Right atrium auricular region (tissue), 2 donors: ENCODE measurements around the gene MESP2. TPM values are rescaled to one million over a fixed set of nuclear protein-coding genes. Genes with fewer than 3 reads are reported as not detected.

ENCODE experiments used
- DNase-seq: peaks from one replicate; pipeline ENCODE4 v3.0.0-alpha.2; 2019; ENCODE audit warnings: low spot score
- H3K27ac ChIP-seq, 2 donors: fragments of 200-600 bp; sonication (generic); 1 replicate in 1 of 2; 2 replicates in 1 of 2; pipeline ENCODE4 v1.5.1; 2016 to 2019
- H3K27me3 ChIP-seq, 2 donors: fragments of 200-600 bp; sonication (generic); one replicate each; pipeline versions ENCODE4 v1.5.1 to v1.6.0; 2017 to 2019
- H3K36me3 ChIP-seq: fragments of 200-600 bp; sonication (generic); one replicate; pipeline ENCODE4 v1.5.1; 2016
- H3K4me1 ChIP-seq, 2 donors: fragments of 200-600 bp; sonication (generic); one replicate each; pipeline versions ENCODE4 v1.5.1 to v1.6.0; 2017 to 2019
- H3K4me3 ChIP-seq, 2 donors: fragments of 200-600 bp; sonication (generic); 1 replicate in 1 of 2; 2 replicates in 1 of 2; pipeline ENCODE4 v1.5.1; 2017 to 2019; ENCODE audit warnings: mild to moderate bottlenecking in 1 of 2, moderate library complexity in 1 of 2
- H3K9me3 ChIP-seq, 2 donors: fragments of 200-600 bp; sonication (generic); one replicate each; pipeline ENCODE4 v1.5.1; 2019
- CTCF ChIP-seq, 2 donors: fragments of 200-600 bp; sonication (generic); IDR thresholded peaks; one replicate each; pipeline ENCODE4 v1.5.1; 2019; ENCODE audit warnings: antibody characterized with exemption in 2 of 2
- total RNA-seq, 2 donors: library from RNA; depleted of rRNA; stranded (reverse); fragments of >200 nt; gene quantifications; one replicate each; pipeline ENCODE4 v1.1.0, GENCODE V29; 2016

Gene MESP2
- total RNA-seq, 2 donors from 2014 or later = not detected

DNA sequence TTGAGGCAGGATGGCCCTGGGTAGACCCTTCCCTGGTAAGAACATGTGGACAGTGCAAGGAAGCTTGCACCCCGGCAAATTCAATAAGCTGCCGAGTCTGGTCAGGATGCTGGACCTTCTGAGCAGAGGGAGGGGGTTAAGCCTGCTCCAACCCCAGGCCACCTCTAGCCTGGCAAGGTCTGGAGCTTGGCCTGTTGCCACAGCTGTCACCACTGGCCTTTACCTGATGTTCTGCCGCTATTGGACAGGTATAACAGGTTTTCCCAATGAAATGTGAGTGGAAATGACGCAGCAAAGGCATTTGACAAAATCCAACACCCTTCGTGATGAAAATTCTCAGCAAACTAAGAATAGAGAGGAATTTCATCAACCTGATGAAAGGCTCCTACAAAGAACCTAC, 24.4 kb upstream of the MESP2 start:
- no peaks in the 10 kb centered on the region for H3K9me3 ChIP-seq
- H3K27me3 ChIP-seq = no peaks in the 10 kb centered on the region
- no peaks in the 10 kb centered on the region for H3K36me3 ChIP-seq
- TF ChIP-seq CTCF (IDR thresholded peaks at IDR 0.05) = no peak
- H3K4me1 ChIP-seq = peaks cover 0 to 14% of the 10 kb centered on the region in 2 donors
- no peak for DNase-seq
- H3K27ac ChIP-seq = no peak overlapping the region
- H3K4me3 ChIP-seq = no peak overlapping the region

- no peak for TF ChIP-seq CTCF (IDR thresholded peaks at IDR 0.05)
- DNase-seq = no peak
- H3K4me1 ChIP-seq = peaks cover 0 to 14% of the 10 kb centered on the region in 2 donors
- no peaks in the 10 kb centered on the region for H3K27me3 ChIP-seq
- H3K9me3 ChIP-seq = no peaks in the 10 kb centered on the region
- no peak overlapping the region for H3K27ac ChIP-seq
- H3K4me3 ChIP-seq = no peak overlapping the region
- H3K36me3 ChIP-seq = no peaks in the 10 kb centered on the region
Measured at GRCh38 chr15:89753855-89754254, 22.3 kb upstream of the MESP2 start.

- H3K4me1 ChIP-seq = peaks cover 0 to 14% of the 10 kb centered on the region in 2 donors
Measured at GRCh38 chr15:89754361-89755154, 21.6 kb upstream of the MESP2 start.

DNA sequence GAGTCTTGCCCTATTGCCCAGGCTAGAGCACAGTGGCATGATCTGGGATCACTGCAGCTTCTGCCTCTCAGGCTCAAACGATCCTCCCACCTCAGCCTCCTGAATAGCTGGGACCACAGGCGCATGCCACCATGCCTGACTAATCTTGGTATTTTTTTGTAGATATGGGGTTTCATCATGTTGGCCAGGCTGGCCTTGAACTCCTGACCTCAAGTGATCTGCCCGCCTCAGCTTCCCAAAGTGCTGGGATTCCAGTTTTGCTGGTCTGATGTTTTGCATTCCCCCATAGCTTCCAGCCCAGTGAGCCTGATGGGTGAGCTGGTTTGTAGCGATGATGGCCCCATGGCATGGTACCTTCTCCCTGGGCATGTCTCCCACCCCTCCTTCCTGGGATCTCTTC, 20.4 kb upstream of the MESP2 start:
- H3K36me3 ChIP-seq = no peaks in the 10 kb centered on the region
- H3K4me1 ChIP-seq = peaks cover 0 to 5% of the 10 kb centered on the region in 2 donors
- TF ChIP-seq CTCF (IDR thresholded peaks at IDR 0.05) = no peak
- no peak for DNase-seq
- H3K9me3 ChIP-seq = no peaks in the 10 kb centered on the region
- no peaks in the 10 kb centered on the region for H3K27me3 ChIP-seq
- H3K27ac ChIP-seq = no peak overlapping the region
- no peak overlapping the region for H3K4me3 ChIP-seq

More at GRCh38 chr15:89754361-89755154, 21.6 kb upstream of the MESP2 start:
- no peak for DNase-seq
- no peaks in the 10 kb centered on the region for H3K36me3 ChIP-seq
- no peak overlapping the region for H3K4me3 ChIP-seq
- TF ChIP-seq CTCF (IDR thresholded peaks at IDR 0.05) = no peak
- no peaks in the 10 kb centered on the region for H3K27me3 ChIP-seq
- H3K9me3 ChIP-seq = no peaks in the 10 kb centered on the region
- H3K27ac ChIP-seq = no peak overlapping the region

GRCh38 chr15:89756897-89757296, 19.2 kb upstream of the MESP2 start:
- H3K27ac ChIP-seq = no peak overlapping the region
- no peaks in the 10 kb centered on the region for H3K36me3 ChIP-seq
- no peaks in the 10 kb centered on the region for H3K4me1 ChIP-seq
- no peak overlapping the region for H3K4me3 ChIP-seq
- no peak for TF ChIP-seq CTCF (IDR thresholded peaks at IDR 0.05)
- DNase-seq = no peak
- no peaks in the 10 kb centered on the region for H3K27me3 ChIP-seq
- no peaks in the 10 kb centered on the region for H3K9me3 ChIP-seq

DNA sequence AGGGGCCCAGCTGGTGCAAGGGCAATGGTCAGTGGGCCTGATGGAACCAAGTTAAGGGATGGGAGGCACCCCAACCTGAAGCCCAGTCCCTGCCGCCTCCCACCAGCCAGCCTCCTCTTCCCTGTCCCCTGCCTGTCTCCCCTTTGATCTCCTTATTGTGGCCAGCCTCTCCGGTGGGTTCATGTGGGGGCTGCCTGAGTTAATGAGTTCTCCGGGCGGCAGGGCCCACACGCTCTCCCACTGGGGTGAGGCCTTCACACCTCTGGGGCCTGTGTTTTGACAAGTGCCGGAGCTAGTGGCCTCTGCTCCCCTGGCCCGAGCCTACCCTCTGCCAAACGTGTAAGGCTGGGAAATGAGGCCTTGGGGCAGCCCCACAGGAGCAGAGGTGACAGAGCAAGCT, 17.8 kb upstream of the MESP2 start:
- no peaks in the 10 kb centered on the region for H3K27me3 ChIP-seq
- no peak overlapping the region for H3K4me3 ChIP-seq
- no peaks in the 10 kb centered on the region for H3K9me3 ChIP-seq
- no peak overlapping the region for H3K27ac ChIP-seq
- DNase-seq = no peak
- no peaks in the 10 kb centered on the region for H3K36me3 ChIP-seq
- H3K4me1 ChIP-seq = no peaks in the 10 kb centered on the region
- TF ChIP-seq CTCF (IDR thresholded peaks at IDR 0.05) = no peak
